IPS-18a (cell line): ENCODE measurements around the gene DNAJA3.
"Not testable (repeated sequence)": the region's sequence is repeated elsewhere in the genome, so short reads cannot be mapped to it uniquely, and the experiment has no call there.

Experiments
- H3K27ac ChIP-seq: one replicate; pipeline ENCODE4 v1.5.1; 2013; ENCODE audit warnings: low read length
- H3K27me3 ChIP-seq: one replicate; pipeline ENCODE4 v1.6.1; 2013; ENCODE audit warnings: mild to moderate bottlenecking, low read length; ENCODE audit not compliant: control insufficient read depth, insufficient read depth
- H3K36me3 ChIP-seq: one replicate; pipeline ENCODE4 v1.6.1; 2013; ENCODE audit warnings: low read depth, low read length; ENCODE audit not compliant: control insufficient read depth
- H3K4me1 ChIP-seq: one replicate; pipeline ENCODE4 v1.6.1; 2013; ENCODE audit warnings: low read depth, low read length; ENCODE audit not compliant: control insufficient read depth
- H3K4me3 ChIP-seq: one replicate; pipeline ENCODE4 v1.5.1; 2013; ENCODE audit warnings: low read length
- H3K9ac ChIP-seq: one replicate; pipeline ENCODE4 v1.6.1; 2013; ENCODE audit warnings: mild to moderate bottlenecking, low read length, moderate library complexity
- H3K9me3 ChIP-seq: one replicate; pipeline ENCODE4 v1.6.1; 2013; ENCODE audit warnings: low read depth, low read length; ENCODE audit not compliant: control insufficient read depth

DNAJA3 gene

DNA sequence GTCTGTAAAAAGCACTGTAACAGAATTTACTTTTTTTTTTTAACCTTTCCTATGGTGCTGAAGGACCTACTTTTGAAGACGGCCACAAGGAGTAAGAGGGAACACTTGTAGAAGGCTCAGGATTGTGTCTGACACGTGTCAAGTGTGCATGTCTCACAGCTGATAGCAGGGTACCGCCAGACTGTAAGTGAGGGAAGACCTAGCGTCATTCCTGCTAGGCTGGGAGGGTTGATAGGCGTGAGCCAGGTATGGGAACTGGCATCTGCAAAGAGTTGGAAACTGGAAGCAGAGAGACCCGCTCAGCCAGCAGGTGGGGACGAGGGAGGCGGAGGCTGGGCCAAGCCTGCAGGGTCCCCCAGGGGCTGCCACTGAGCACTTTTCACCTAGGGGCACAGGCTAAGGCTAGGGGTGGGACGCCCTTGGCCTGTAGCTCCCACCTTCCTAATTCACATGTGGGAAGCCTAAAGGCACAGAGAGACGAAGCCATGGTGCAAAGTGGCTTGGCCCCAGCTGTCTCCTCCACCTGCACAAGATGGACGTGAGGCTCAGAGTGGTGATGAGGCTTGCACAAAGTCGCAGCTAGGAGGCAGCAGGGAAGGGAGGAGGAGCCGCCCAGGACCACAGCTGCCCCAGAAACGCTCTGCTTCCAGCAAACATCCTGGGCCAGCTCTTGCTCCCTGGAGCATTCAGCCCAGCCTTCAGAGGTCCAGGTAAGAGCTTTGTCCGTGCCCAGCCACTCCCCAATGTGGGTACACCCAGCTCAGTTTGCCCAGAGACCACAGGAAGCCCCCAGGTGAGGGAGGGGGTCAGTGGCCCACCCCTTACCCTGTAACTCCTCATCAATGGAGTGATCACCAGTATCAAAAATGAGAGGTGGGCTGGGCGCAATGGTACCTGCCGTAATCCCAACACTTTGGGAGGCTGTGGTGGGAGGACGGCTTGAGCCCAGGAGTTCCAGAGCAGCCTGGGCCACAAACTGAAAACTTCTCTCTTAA lies 35.1 kb upstream of the DNAJA3 start:
- H3K27me3 ChIP-seq = no peaks in the 10 kb centered on the region
- H3K9ac ChIP-seq = no peak overlapping the region
- H3K4me1 ChIP-seq = peaks cover 51% of the 10 kb centered on the region
- no peaks in the 10 kb centered on the region for H3K36me3 ChIP-seq
- no peak overlapping the region for H3K4me3 ChIP-seq
- H3K27ac ChIP-seq = no peak overlapping the region
- H3K9me3 ChIP-seq = no peaks in the 10 kb centered on the region

DNA sequence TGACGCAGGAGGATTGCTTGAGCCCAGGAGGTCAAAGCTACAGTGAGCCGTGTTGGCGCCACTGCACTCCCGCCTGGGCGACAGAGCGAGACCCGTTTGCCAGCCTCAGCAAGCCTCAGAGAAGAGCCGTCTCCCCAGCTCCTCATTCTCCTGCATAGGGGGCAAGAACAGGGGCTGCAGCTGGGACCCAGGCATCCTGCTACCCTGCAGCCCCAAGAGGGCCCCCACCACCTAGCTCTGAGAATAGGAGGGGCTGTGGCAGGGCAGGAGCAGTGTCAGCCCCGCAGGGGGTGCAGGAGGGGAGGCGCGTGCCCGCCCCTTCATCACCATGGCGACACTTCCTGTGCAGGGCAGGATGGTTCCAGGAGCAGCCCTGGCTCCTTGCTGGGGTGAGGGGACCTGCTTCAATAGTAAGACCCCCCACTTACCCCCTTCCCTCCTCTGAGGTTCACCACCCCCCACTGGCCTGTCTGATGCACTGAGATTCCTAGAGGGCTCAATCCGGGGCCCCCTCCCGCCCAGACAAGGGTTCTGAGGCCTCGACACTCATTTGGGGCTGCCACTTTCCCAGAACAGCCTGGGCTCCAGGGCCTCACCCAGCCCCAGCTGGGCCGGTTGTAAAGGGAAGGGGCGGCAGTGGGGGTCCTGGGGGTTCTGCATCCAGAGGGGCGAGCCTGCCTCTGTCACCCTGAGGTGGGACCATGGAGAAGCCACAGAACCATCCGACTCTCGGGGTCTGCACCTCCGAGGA lies 33.9 kb upstream of the DNAJA3 start:
- H3K27ac ChIP-seq = peak overlapping the region; percentile 84
- H3K9ac ChIP-seq = peak overlapping the region; percentile 77
- no peaks in the 10 kb centered on the region for H3K9me3 ChIP-seq
- H3K4me3 ChIP-seq = peak overlapping the region; percentile 13
- H3K27me3 ChIP-seq = no peaks in the 10 kb centered on the region
- peaks cover 51% of the 10 kb centered on the region for H3K4me1 ChIP-seq
- H3K36me3 ChIP-seq = no peaks in the 10 kb centered on the region

DNA sequence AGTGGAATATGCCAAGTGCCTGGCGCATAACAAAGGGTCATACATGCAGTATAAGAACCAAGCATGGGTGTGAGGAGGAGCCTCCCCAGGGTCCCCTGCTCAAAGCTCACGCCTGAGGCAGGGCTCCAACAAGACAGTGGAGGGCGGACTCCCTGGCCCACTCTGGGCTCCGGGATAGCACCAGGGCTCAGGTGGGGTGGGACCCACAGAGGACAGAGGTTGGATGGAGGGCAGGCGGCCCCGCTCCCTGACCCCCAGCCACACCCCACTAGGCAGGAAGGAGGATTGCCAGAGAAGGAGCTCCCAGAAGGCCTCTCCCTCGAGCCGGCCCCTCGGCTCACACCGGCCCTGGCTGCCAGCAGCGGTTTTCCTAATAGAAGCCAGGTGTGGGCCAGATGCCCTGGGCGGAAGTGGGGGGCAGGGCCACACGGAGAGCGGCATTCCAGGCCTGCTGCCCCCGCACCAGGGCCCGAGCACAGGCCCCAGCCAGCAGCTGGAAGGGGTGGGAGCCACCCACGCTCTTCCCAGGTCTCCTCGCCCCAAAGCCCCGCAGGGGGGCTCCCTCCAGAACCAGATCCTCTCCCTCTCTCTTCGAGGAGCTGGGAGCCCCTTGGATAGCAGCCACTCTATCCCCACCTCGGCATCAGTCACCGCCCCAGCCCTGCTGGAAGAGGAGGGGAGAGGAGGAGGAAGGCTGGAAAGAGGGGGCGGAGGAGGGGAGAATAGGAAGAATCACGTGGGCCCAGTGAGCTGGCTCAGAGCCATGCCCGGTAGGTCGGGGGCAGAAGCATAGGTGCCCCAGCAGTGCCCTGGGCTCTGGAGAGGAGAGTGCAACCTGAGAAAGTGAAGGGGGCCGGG lies 33.1 kb upstream of the DNAJA3 start:
- Histone ChIP-seq H3K9ac (peak overlapping the region; percentile 77), H3K9me3 (no peaks in the 10 kb centered on the region), H3K27ac (peak overlapping the region; percentile 84), H3K27me3 (no peaks in the 10 kb centered on the region), H3K36me3 (no peaks in the 10 kb centered on the region), H3K4me1 (peaks cover 51% of the 10 kb centered on the region), H3K4me3 (peak overlapping the region; percentile 13)

DNA sequence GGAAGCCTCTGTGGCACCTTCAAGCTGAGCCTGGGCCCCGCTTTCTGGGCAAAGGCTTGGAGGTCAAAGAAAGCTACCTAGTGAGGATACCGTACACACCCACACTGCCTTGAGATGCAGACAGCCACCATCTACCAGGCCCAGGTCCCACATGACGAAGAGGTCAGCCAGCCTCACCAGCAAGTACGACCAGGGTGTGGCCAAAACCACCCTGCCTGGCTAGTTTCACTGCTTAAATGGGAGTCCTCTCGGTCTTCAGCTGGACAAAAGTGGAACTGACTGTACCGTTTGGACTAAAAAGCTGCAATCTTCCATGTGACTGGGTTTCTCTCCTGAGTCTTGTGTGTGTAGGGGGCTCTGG lies 32.4 kb upstream of the DNAJA3 start:
- Histone ChIP-seq H3K9me3 (no peaks in the 10 kb centered on the region), H3K4me1 (peaks cover 51% of the 10 kb centered on the region), H3K36me3 (no peaks in the 10 kb centered on the region), H3K27ac (peak overlapping the region; percentile 84), H3K4me3 (peak overlapping the region; percentile 13), H3K9ac (peak overlapping the region; percentile 77), H3K27me3 (no peaks in the 10 kb centered on the region)

DNA sequence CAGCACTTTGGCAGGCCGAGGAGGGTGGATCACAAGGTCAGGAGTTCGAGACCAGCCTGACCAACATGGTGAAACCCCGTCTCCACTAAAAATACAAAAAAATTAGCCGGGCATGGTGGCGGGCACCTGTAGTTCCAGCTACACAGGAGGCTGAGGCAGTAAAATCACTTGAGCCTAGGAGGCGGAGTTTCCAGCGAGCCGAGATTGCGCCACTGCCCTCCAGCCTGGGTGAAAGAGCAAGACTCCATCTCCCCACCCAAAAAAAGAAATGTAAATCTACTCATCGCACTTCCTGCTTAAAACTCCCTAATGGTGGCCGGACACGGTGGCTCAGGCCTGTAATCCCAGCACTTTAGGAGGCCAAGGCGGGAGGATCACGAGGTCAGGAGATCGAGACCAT lies 31.8 kb upstream of the DNAJA3 start:
- H3K9me3 ChIP-seq, H3K36me3 ChIP-seq, H3K4me3 ChIP-seq, H3K27ac ChIP-seq, H3K9ac ChIP-seq, H3K27me3 ChIP-seq: not testable (repeated sequence)
- peaks cover 45% of the 10 kb centered on the region for H3K4me1 ChIP-seq

DNA sequence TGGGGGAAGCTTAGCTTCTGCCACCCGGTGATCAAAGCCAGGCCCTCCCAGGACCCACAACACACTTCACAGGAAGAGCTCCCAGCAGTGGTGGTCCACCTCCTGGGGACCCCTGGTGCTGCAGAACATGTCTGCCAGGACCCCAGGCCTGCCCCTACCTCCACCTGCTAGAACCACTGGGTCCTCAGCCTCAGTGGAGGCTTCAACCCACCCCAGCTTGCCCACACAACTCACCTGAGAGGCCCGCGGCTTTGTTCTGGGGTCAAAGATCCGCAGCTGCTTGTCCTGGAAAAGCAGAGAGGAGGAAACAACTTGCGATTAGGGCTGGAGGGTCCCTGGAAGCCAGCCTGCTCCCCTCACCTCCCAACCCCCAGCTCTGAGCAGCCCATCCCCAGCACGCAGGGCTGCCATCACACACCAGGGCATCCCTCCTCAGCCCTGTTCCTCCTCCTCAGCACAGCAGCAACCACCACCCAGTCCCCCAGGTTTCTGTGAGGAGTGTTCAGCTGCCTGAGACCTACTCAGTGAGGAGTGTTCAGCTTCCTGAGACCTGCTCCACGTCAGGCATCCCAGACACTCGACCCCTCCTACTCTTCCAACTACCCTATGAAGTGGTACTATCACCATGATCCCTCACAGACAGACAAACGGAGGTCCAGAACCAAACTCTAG lies 30.5 kb upstream of the DNAJA3 start:
- no peaks in the 10 kb centered on the region for H3K9me3 ChIP-seq
- no peaks in the 10 kb centered on the region for H3K36me3 ChIP-seq
- H3K9ac ChIP-seq = no peak overlapping the region

DNA sequence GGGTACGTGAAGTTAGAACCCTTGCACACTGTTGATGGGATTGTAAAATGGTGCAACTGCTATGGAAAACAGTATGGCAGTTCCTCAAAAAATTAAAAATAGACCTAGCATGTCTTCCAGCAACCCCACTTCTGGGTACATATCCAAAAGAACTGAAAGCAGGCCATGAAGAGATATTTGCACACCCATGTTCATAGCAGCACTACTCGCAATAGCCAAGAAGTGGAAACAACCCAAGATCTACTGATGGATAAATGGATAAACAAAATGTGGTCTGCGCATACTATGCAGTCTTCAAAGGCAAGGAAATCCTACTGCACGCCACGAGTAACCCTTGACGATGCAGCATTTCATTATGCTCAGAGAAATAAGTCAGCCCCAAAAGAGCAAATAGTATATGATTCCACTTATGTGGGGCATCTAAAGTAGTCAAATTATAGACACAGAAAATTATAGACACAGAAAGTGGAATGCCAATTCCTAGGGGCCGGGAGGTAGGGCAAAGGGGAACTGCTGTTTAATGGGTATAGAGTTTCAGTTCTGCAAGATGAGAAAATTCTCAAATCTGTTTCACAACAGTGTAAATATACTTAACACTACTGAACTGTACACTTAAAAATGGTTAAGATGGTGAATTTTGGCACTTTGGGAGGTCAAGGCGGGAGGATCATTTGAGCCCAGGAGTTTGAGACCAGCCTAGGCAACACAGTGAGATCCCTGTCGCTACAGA lies 26.5 kb upstream of the DNAJA3 start:
- H3K36me3 ChIP-seq = no peaks in the 10 kb centered on the region
- H3K27ac ChIP-seq = no peak overlapping the region
- no peaks in the 10 kb centered on the region for H3K9me3 ChIP-seq
- H3K9ac ChIP-seq = no peak overlapping the region
- H3K27me3 ChIP-seq = no peaks in the 10 kb centered on the region
- no peaks in the 10 kb centered on the region for H3K4me1 ChIP-seq
- H3K4me3 ChIP-seq = no peak overlapping the region

More for the DNA sequence above, 30.5 kb upstream of the DNAJA3 start:
- no peak overlapping the region for H3K27ac ChIP-seq
- H3K4me3 ChIP-seq = no peak overlapping the region
- H3K27me3 ChIP-seq = no peaks in the 10 kb centered on the region
- peaks cover 32% of the 10 kb centered on the region for H3K4me1 ChIP-seq

DNA sequence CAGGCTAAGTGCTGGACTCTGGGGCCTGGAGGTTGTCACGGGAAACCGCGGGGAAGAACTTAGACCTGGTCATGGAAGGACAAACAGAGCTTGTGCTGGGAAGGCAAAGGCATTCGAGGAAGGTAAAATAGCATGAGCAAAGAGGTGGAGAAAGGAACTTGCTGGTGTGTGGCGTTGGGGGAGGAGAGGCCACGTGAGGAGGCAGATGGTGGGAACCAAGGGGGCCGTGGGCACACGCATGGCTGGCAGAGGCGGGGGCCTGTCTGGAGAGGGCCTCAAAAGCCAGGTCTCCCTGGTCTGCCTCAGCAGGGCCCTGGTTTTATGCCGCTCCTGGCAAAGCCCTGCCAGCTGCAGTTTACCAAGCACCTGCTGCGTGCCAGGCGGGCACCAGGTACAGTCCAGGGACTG lies 24.6 kb upstream of the DNAJA3 start:
- Histone ChIP-seq H3K27ac (no peak overlapping the region), H3K4me1 (no peaks in the 10 kb centered on the region), H3K4me3 (no peak overlapping the region), H3K36me3 (no peaks in the 10 kb centered on the region), H3K9ac (no peak overlapping the region), H3K27me3 (no peaks in the 10 kb centered on the region), H3K9me3 (no peaks in the 10 kb centered on the region)

DNA sequence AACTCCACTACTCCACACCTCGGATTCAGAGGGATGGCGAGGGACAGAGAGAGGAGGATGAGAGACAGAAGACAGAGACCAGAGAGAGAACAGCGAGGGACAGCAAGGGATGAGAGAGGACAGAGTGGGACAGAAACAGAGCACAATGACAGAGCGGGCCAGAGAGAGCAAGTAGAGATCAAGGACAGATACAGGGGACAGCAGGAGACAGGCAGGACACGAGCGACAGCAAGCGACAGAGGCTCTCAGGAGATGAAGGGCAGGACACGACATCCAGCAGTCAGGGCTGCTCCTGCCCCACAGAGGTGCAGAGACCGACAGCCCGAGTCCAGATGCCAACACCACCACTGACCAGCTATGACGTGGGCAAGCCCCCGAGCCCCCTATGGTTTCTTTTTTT lies 24.2 kb upstream of the DNAJA3 start:
- H3K4me1 ChIP-seq = no peaks in the 10 kb centered on the region
- no peaks in the 10 kb centered on the region for H3K27me3 ChIP-seq
- H3K9me3 ChIP-seq = no peaks in the 10 kb centered on the region
- no peak overlapping the region for H3K27ac ChIP-seq
- no peak overlapping the region for H3K9ac ChIP-seq
- H3K36me3 ChIP-seq = no peaks in the 10 kb centered on the region
- H3K4me3 ChIP-seq = no peak overlapping the region

DNA sequence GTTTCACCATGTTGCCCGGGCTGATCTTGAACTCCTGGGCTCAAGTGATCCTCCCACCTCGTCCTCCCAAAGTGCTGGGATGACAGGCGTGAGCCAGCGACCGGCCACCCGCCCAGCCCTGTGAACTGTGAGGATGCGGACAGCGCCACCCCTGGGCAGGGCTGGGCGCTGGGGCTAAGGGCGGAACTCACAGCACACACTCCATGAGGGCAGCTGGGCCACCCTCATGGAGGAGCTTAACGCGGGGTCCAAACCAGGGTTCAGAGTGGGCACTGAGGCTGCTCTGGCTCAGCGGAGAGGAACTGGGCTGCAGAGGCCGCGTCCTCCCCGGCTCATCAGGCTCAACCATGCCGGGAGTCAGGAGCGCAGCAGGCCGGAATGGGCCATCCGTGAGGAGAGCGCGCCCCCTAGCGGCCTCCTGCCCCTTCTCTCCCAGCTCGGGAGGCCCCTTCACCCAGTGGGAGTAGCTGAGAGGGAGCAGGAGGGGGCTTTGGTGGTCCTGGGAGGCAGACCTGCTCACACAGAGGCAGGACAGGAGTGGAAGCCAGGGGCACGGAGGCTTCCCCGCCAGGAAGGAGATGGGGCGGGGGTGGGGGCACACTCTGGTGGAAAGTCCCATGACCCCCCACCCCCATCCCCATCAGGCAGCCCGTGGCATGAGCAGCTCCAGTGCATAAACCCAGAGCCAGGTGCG lies 23.1 kb upstream of the DNAJA3 start:
- no peak overlapping the region for H3K27ac ChIP-seq
- H3K36me3 ChIP-seq = no peaks in the 10 kb centered on the region
- no peaks in the 10 kb centered on the region for H3K9me3 ChIP-seq
- no peak overlapping the region for H3K9ac ChIP-seq
- no peaks in the 10 kb centered on the region for H3K27me3 ChIP-seq
- H3K4me1 ChIP-seq = no peaks in the 10 kb centered on the region
- H3K4me3 ChIP-seq = no peak overlapping the region
